ENCODE results near the gene RPS21. TPM values are rescaled to one million over a fixed set of nuclear protein-coding genes. Genes with fewer than 3 reads are reported as not detected.

The RPS21 gene
- polyA plus RNA-seq, 1 donor: 2,139 TPM

GRCh38 chr20:62352402-62353288 lies 34.3 kb upstream of the RPS21 start:
- Histone ChIP-seq H3K4me3 (ENCODE audit: low read length) (no peak overlapping the region), H3K36me3 (ENCODE audit: control insufficient read depth, insufficient read depth, low read length) (peaks cover 20% of the 10 kb centered on the region), H3K4me1 (ENCODE audit: control insufficient read depth, insufficient read depth, low read length) (peaks cover 44% of the 10 kb centered on the region), H3K27me3 (ENCODE audit: control insufficient read depth, insufficient read depth, low read length) (no peaks in the 10 kb centered on the region), H3K27ac (ENCODE audit: low read length) (no peak overlapping the region), H3K9me3 (ENCODE audit: control insufficient read depth, low read depth, low read length) (no peaks in the 10 kb centered on the region)
- no CpG with 5 or more reads among the region's 43 CpGs for WGBS (ENCODE audit: insufficient coverage, low lambda C conversion rate)
- DNase-seq: no peak

- Histone ChIP-seq H3K4me1 (ENCODE audit: control insufficient read depth, insufficient read depth, low read length) (peaks cover 44% of the 10 kb centered on the region), H3K27ac (ENCODE audit: low read length) (no peak overlapping the region)
- WGBS (ENCODE audit: insufficient coverage, low lambda C conversion rate): no CpG with 5 or more reads among the region's 16 CpGs
Measured at GRCh38 chr20:62353289-62354030, 33.4 kb upstream of the RPS21 start.

GRCh38 chr20:62354031-62354808 lies 32.7 kb upstream of the RPS21 start:
- H3K9me3 ChIP-seq (ENCODE audit: control insufficient read depth, low read depth, low read length): no peaks in the 10 kb centered on the region
- peaks cover 20% of the 10 kb centered on the region for H3K36me3 ChIP-seq (ENCODE audit: control insufficient read depth, insufficient read depth, low read length)
- H3K27ac ChIP-seq (ENCODE audit: low read length): no peak overlapping the region
- no peaks in the 10 kb centered on the region for H3K27me3 ChIP-seq (ENCODE audit: control insufficient read depth, insufficient read depth, low read length)
- no peak for DNase-seq
- H3K4me1 ChIP-seq (ENCODE audit: control insufficient read depth, insufficient read depth, low read length): peaks cover 47% of the 10 kb centered on the region
- whole genome bisulfite sequencing (ENCODE audit: insufficient coverage, low lambda C conversion rate): 100% methylated on average over 1 of the region's 14 CpGs
- no peak overlapping the region for H3K4me3 ChIP-seq (ENCODE audit: low read length)

More at GRCh38 chr20:62353289-62354030, 33.4 kb upstream of the RPS21 start:
- DNase-seq: no peak
- no peak overlapping the region for H3K4me3 ChIP-seq (ENCODE audit: low read length)
- H3K9me3 ChIP-seq (ENCODE audit: control insufficient read depth, low read depth, low read length): no peaks in the 10 kb centered on the region
- no peaks in the 10 kb centered on the region for H3K27me3 ChIP-seq (ENCODE audit: control insufficient read depth, insufficient read depth, low read length)
- H3K36me3 ChIP-seq (ENCODE audit: control insufficient read depth, insufficient read depth, low read length): peaks cover 20% of the 10 kb centered on the region

- H3K4me3 ChIP-seq (ENCODE audit: low read length): no peak overlapping the region
- WGBS (ENCODE audit: insufficient coverage, low lambda C conversion rate): no CpG with 5 or more reads among the region's 16 CpGs
Measured at GRCh38 chr20:62354811-62355341, 32.0 kb upstream of the RPS21 start.

GRCh38 chr20:62355516-62355877 lies 31.4 kb upstream of the RPS21 start:
- peak in 1 of 2 donors; percentile 55 for DNase-seq
- no CpG with 5 or more reads among the region's 11 CpGs for WGBS (ENCODE audit: insufficient coverage, low lambda C conversion rate)
- Histone ChIP-seq H3K9me3 (ENCODE audit: control insufficient read depth, low read depth, low read length) (no peaks in the 10 kb centered on the region), H3K27ac (ENCODE audit: low read length) (peak overlapping the region; percentile 32), H3K27me3 (ENCODE audit: control insufficient read depth, insufficient read depth, low read length) (no peaks in the 10 kb centered on the region), H3K4me3 (ENCODE audit: low read length) (no peak overlapping the region), H3K36me3 (ENCODE audit: control insufficient read depth, insufficient read depth, low read length) (peaks cover 20% of the 10 kb centered on the region), H3K4me1 (ENCODE audit: control insufficient read depth, insufficient read depth, low read length) (peaks cover 40% of the 10 kb centered on the region)

More at GRCh38 chr20:62354811-62355341, 32.0 kb upstream of the RPS21 start:
- H3K36me3 ChIP-seq (ENCODE audit: control insufficient read depth, insufficient read depth, low read length): peaks cover 20% of the 10 kb centered on the region
- no peaks in the 10 kb centered on the region for H3K9me3 ChIP-seq (ENCODE audit: control insufficient read depth, low read depth, low read length)
- no peaks in the 10 kb centered on the region for H3K27me3 ChIP-seq (ENCODE audit: control insufficient read depth, insufficient read depth, low read length)
- no peak for DNase-seq
- H3K4me1 ChIP-seq (ENCODE audit: control insufficient read depth, insufficient read depth, low read length): peaks cover 46% of the 10 kb centered on the region
- no peak overlapping the region for H3K27ac ChIP-seq (ENCODE audit: low read length)

- peaks cover 18% of the 10 kb centered on the region for H3K36me3 ChIP-seq (ENCODE audit: control insufficient read depth, insufficient read depth, low read length)
Measured at GRCh38 chr20:62355878-62356588, 30.9 kb upstream of the RPS21 start.

GRCh38 chr20:62356589-62357186 lies 30.2 kb upstream of the RPS21 start:
- Histone ChIP-seq H3K27ac (ENCODE audit: low read length) (peak overlapping the region; percentile 56), H3K4me1 (ENCODE audit: control insufficient read depth, insufficient read depth, low read length) (peaks cover 41% of the 10 kb centered on the region), H3K9me3 (ENCODE audit: control insufficient read depth, low read depth, low read length) (no peaks in the 10 kb centered on the region), H3K4me3 (ENCODE audit: low read length) (no peak overlapping the region), H3K36me3 (ENCODE audit: control insufficient read depth, insufficient read depth, low read length) (peaks cover 15% of the 10 kb centered on the region), H3K27me3 (ENCODE audit: control insufficient read depth, insufficient read depth, low read length) (no peaks in the 10 kb centered on the region)
- no CpG with 5 or more reads among the region's 17 CpGs for whole genome bisulfite sequencing (ENCODE audit: insufficient coverage, low lambda C conversion rate)
- no peak for DNase-seq

More at GRCh38 chr20:62355878-62356588, 30.9 kb upstream of the RPS21 start:
- peak in 1 of 2 donors; percentile 50 for DNase-seq
- Histone ChIP-seq H3K9me3 (ENCODE audit: control insufficient read depth, low read depth, low read length) (no peaks in the 10 kb centered on the region), H3K4me3 (ENCODE audit: low read length) (no peak overlapping the region), H3K4me1 (ENCODE audit: control insufficient read depth, insufficient read depth, low read length) (peaks cover 37% of the 10 kb centered on the region), H3K27ac (ENCODE audit: low read length) (peak overlapping the region; percentile 56), H3K27me3 (ENCODE audit: control insufficient read depth, insufficient read depth, low read length) (no peaks in the 10 kb centered on the region)
- whole genome bisulfite sequencing (ENCODE audit: insufficient coverage, low lambda C conversion rate): no CpG with 5 or more reads among the region's 29 CpGs

GRCh38 chr20:62357187-62357667 lies 29.7 kb upstream of the RPS21 start:
- H3K27ac ChIP-seq (ENCODE audit: low read length): peak overlapping the region; percentile 56
- DNase-seq: no peak
- no CpG with 5 or more reads among the region's 25 CpGs for WGBS (ENCODE audit: insufficient coverage, low lambda C conversion rate)
- no peaks in the 10 kb centered on the region for H3K27me3 ChIP-seq (ENCODE audit: control insufficient read depth, insufficient read depth, low read length)
- no peak overlapping the region for H3K4me3 ChIP-seq (ENCODE audit: low read length)
- no peaks in the 10 kb centered on the region for H3K9me3 ChIP-seq (ENCODE audit: control insufficient read depth, low read depth, low read length)
- peaks cover 41% of the 10 kb centered on the region for H3K4me1 ChIP-seq (ENCODE audit: control insufficient read depth, insufficient read depth, low read length)
- peaks cover 15% of the 10 kb centered on the region for H3K36me3 ChIP-seq (ENCODE audit: control insufficient read depth, insufficient read depth, low read length)

- Histone ChIP-seq H3K4me1 (ENCODE audit: control insufficient read depth, insufficient read depth, low read length) (peaks cover 43% of the 10 kb centered on the region), H3K9me3 (ENCODE audit: control insufficient read depth, low read depth, low read length) (no peaks in the 10 kb centered on the region), H3K27me3 (ENCODE audit: control insufficient read depth, insufficient read depth, low read length) (no peaks in the 10 kb centered on the region), H3K27ac (ENCODE audit: low read length) (no peak overlapping the region), H3K4me3 (ENCODE audit: low read length) (no peak overlapping the region), H3K36me3 (ENCODE audit: control insufficient read depth, insufficient read depth, low read length) (peaks cover 14% of the 10 kb centered on the region)
- no peak for DNase-seq
- no CpG with 5 or more reads among the region's 7 CpGs for WGBS (ENCODE audit: insufficient coverage, low lambda C conversion rate)
Measured at GRCh38 chr20:62357681-62358080, 29.2 kb upstream of the RPS21 start.

Measured in large intestine (tissue), 3 donors.